Cortex of kidney (tissue), 1 donor: Measurements from ENCODE around the gene DGLUCY.
"Not testable (repeated sequence)": the region's sequence is repeated elsewhere in the genome, so short reads cannot be mapped to it uniquely, and the experiment has no call there.

ENCODE experiments used
- DNase-seq: peaks from one replicate; lab custom pipeline; 2025; lab: John Stamatoyannopoulos, UW

DGLUCY gene

DNA sequence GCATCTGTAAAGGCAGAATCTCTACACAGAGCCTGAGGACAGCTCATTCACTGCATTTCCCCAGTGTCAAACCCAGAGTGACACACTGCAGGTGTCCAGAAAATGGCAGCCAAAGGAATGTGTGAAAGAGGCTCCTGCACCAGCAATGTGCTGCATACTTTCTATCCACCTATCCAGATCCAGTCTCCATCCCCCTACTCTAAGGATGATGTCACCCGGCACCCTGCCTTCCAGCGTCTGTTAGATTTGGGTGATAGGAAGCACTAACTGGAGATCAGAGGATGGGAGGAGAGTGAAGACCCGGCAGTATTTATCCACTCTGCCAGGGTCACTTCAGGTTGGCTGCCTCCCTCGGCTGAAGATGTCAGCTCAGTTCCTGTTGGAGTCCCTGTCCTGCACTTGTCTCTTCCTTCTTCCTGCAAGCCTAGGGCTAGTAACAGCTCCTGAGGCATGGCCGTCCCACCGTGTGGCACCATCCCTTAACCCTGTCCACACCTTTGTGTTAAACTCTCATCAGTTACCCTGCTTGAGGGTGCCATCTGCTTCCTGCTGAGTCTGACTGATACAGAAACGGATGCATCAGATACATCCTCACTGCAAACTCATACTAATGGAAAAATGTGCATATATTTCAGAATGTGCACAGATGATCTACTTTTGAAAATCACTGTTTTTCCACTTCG lies 143.6 kb downstream of the DGLUCY start:
- DNase-seq = no peak

GRCh38 chr14:91258011-91258618 lies 144.2 kb downstream of the DGLUCY start:
- no peak for DNase-seq

- DNase-seq = no peak
Measured at GRCh38 chr14:91258876-91259275, 145.0 kb downstream of the DGLUCY start.

DNA sequence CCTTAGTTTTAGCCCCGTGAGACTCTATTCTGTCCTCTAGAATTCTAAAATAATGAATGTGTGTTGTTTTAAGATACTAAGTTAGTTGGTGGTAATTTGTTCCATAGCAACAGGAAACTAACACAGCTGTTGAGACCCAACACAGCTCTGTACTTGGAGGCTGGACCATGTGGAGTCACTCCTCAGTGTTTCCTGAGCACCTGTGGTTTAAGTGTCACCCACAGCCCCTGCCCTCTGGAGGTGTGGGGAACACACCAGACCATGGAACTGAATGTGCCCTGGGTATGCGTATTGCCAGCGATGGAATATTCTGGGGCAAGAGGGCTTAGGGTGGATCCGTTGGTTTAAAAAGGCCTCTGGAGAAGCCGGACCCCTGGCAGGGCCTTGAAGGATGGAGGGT lies 147.2 kb downstream of the DGLUCY start:
- DNase-seq = no peak

DNA sequence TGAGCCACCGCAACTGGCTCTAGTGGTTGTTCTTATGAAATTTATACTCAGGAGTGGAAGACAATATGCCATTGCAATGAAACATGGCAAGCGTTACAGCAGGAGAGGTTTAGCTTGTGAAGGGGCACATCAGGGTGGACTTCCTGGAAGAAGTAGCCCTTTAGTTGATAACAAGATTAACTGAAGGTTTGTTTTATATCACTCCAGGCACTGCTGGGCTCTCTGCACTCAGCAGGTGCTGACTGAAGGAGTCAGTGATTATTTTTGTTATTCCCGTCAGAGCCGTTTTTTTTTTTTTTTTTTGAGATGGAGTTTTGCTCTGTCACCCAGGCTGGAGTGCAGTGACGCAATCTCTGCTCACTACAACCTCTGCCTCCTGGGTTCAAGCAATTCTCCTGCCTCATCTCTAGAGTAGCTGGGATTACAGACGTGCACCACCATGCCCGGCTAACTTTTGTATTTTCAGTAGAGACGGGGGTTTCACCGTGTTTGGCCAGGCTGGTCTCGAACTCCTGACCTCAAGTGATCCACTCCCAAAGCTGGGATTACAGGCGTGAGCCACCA lies 148.2 kb downstream of the DGLUCY start:
- no peak for DNase-seq

DNA sequence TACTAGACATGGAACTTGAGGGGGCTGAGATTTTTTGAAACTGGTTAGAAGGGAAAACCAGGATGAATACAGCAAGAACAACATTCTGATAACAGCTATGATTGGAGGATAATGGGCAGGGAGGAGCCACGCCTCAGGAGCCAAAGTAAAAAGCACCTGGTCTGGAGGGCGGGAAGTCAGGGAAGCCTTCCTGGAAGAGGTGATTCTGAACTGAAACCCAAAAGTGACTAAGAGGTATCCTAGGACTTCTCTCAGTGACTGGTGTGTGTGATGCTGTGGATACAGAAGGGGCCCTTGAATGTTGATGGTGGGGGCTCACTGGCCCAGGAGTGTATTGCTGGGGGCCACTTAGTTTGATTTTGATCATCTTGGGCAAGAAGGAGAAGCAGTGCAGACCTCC lies 149.5 kb downstream of the DGLUCY start:
- no peak for DNase-seq

- DNase-seq = no peak
Measured at GRCh38 chr14:91264151-91265150, 150.6 kb downstream of the DGLUCY start.

- no peak for DNase-seq
Measured at GRCh38 chr14:91265404-91265803, 151.5 kb downstream of the DGLUCY start.

GRCh38 chr14:91266276-91266675 lies 152.4 kb downstream of the DGLUCY start:
- not testable (repeated sequence) for DNase-seq

DNA sequence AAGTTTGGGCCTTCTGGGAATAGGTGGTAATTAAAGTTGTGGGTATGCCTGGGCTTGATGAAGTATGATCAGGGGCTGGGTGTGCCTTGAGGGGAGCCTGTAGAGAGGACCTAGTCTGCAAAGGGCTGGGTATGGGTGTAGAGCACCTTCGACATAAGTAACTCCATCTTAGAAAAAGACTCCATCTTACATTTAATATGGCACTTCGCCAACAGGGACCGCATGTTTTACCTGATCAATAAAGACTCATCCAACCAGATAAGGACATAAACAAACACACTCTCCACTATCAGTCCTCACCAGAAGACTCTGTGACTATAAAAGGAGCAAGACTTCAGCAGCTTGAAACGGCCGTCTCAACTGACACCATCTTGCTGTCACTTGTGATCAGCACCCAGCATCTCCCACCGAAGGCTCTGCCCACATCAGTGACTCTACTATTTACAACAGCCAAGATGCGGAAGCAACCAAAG lies 154.1 kb downstream of the DGLUCY start:
- no peak for DNase-seq

- no peak for DNase-seq
Measured at GRCh38 chr14:91269076-91269991, 155.5 kb downstream of the DGLUCY start.

- DNase-seq = no peak
Measured at GRCh38 chr14:91270188-91270587, 156.3 kb downstream of the DGLUCY start.

DNA sequence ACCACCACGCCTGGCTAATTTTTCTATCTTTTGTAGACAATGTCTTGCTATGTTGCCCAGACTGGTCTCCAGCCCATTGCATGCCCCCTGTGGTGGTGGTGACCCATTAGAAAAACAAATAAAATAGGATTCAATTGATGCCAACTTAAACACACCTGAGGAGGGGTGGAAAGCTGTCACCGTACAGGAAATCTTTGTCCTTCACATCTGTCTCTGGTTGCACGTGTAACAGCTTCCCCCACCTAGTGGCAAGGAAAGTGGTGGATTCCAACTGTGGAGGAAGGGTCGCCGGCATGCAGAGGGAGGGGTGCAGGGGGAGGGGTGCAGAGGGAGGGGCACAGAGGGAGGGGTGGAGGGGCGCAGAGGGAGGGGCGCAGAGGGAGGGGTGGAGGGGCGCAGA lies 156.7 kb downstream of the DGLUCY start:
- DNase-seq = no peak

DNA sequence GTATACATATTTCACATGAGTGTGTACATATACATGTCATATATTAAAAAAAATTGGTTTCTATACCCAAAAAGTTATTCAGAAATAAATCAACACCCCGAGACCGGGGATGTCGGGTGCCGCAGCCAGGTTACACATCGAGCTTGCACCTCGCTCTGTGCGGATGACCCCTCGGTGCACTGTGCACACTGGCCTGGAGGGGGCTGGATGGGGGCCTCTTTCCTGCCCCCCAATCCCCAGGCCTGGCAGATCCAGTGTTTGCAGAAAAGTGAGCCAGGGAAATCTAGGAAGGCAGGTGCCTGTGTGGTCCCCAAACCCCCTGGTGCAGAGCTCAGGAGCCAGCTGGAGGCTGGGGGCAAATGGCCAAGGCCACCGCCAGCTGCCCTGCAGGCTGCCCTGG lies 157.8 kb downstream of the DGLUCY start:
- no peak for DNase-seq

DNA sequence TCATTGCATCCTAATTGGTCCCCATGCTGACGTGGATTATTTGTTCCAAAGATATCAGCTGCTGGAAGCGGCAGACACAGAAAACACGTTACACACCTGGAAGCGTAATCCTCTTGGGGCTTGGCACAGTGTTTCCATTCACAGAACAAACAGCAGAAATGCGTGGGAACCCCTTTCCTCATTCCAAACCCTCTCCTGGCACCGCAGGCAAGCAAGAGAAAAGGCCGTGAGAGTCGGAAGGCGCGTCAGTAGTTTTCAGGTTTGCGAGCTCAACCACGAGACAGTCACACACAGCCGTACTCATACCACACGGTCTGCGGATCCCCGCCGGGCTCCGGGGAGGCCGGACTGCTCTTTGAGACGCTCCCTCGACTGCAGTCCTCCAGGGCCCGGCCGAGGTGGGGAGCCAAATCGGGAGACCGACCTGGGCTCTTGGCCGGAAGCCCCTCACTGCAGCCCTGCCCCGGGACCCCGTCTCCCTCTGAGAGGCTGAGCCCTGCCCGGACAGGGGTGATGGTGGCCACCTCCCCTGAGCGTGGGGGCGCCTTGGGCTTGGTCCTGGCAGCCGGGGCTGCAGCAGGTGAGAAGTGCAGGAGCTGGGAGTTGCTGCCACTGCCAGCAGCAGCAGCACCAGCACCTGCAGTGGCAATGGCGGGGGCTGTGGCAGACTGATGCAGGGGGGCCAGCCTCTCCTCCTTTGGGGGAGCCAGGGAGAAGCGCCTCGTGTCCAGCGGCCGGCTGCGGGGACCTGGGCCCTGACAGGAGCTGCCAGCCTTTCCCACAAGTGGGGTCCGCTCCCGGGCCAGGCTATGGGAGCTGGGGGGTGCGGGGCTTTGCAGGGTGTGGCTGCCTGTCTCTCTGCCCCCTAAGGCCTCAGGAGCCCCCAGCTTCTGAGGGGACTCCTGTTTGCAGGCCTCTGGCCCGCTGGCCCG lies 158.7 kb downstream of the DGLUCY start:
- no peak for DNase-seq

DNA sequence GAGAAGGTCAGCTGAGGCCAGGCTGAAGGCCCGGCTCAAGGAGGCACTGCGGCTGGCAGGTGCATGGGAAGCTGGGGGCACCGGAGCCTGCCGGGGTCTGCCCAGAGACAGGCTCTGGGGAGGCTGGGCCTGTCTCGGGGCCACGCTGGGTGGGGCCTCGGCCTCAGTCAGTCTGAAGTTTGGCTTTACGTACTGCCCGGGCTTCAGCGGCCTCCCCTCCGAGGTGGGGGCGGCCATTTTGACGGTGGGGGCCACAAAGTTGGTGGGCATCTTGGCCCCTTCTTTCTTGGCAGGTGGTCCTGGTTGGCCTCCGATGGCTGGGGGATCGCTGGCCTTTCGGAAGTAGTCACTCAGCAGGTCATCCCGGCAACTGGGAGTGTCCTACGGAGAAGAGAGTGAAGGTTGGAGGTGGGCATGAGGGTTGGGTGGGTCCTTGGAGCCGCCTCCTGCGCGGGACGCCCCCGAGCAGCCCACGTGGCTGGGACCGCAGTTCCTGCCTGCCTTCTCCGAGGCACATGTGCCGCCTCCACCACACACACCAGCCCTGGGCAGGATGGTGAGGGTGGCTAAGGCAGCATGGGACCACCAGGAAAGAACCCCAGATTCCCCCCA lies 159.5 kb downstream of the DGLUCY start:
- DNase-seq = no peak

DNA sequence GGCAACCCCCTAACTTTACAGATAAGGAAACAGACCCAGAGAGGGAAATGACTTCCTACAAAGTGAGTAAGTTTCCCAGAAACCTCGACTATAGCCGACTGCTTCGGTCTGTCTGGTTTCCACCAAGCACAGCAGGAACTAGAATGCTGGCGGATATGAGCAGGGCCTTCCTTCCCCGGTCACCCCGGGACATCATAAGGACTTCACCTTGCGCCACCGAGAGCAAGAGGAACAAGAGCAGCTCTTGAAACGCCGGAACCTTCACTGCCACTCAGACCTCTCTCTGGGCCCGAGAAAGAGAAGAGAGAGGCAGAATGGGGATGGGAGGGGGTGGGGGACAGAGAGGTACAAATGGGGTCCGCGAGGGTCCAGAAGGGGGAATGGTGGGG lies 160.0 kb downstream of the DGLUCY start:
- no peak for DNase-seq

DNA sequence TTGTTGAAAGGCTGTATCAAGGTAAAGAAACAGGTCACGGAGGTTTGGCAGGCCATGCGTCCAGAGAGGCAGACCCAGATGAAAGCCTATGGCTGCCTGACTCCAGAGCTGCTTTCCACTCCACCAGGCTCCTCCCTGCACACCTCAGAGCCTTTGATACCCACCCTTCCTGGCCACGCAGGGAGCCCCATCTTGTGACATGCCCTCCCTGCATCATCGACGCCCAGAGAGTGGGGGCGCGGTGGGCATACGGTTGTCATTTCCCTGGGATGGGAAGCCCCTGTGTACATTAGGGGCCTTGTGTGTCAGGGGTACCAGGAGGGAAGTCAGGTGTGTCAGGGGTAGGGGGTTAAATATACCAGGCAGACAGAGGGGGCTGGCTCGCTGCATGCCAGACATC lies 160.9 kb downstream of the DGLUCY start:
- DNase-seq = no peak
